CD4-positive, alpha-beta memory T cell (primary cell): ENCODE measurements around the gene GNG11. TPM values are rescaled to one million over a fixed set of nuclear protein-coding genes. Genes with fewer than 3 reads are reported as not detected.
"Not testable (repeated sequence)": the region's sequence is repeated elsewhere in the genome, so short reads cannot be mapped to it uniquely, and the experiment has no call there.

Experiments
- CTCF ChIA-PET: fragments of 350-600 bp; sonication (Branson Sonifier 250); formaldehyde crosslinking; loops from one replicate; lab custom pipeline; 2021; ENCODE audit warnings: inconsistent platforms; ENCODE audit not compliant: partially characterized antibody; lab: Charles Lee
- POLR2A ChIA-PET: fragments of 350-600 bp; sonication (Branson Sonifier 250); formaldehyde crosslinking; loops from one replicate; lab custom pipeline; 2021; ENCODE audit not compliant: partially characterized antibody; lab: Charles Lee
- DNase-seq, 5 donors: peaks; one replicate each; pipeline versions ENCODE4 v3.0.0 to v3.0.0-alpha.2; 2020 to 2022; ENCODE audit warnings: mixed read lengths in 1 of 5
- H3K27ac ChIP-seq: one replicate; pipeline ENCODE4 v1.7.0; 2013; ENCODE audit warnings: low read depth, low read length
- H3K27me3 ChIP-seq: 2 replicates; pipeline ENCODE4 v1.7.0; 2013; ENCODE audit warnings: mild to moderate bottlenecking, low read length, moderate library complexity; ENCODE audit not compliant: insufficient read depth
- H3K36me3 ChIP-seq: 2 replicates; pipeline ENCODE4 v1.7.0; 2013; ENCODE audit warnings: mild to moderate bottlenecking, low read length, moderate library complexity; ENCODE audit not compliant: insufficient read depth
- H3K4me1 ChIP-seq: 2 replicates; pipeline ENCODE4 v1.7.0; 2013; ENCODE audit warnings: mild to moderate bottlenecking, low read length, moderate library complexity; ENCODE audit not compliant: insufficient read depth
- H3K4me3 ChIP-seq, 2 donors: one replicate each; pipeline ENCODE4 v1.7.0; 2013; ENCODE audit warnings: low read length in 2 of 2, mild to moderate bottlenecking in 1 of 2
- H3K9me3 ChIP-seq, 2 donors: one replicate each; pipeline ENCODE4 v1.7.0; 2013; ENCODE audit warnings: low read length in 2 of 2, control low read depth in 1 of 2; ENCODE audit not compliant: control insufficient read depth in 1 of 2
- H3K27ac Mint-ChIP-seq, 7 donors: one replicate each; pipeline ENCODE4 v1.8.0; 2020 to 2021; ENCODE audit warnings: mixed read lengths in 7 of 7, mild to moderate bottlenecking in 6 of 7, inconsistent platforms in 3 of 7, moderate library complexity in 3 of 7
- H3K27me3 Mint-ChIP-seq, 2 donors: one replicate each; pipeline ENCODE4 v1.8.0; 2020 to 2021; ENCODE audit warnings: mixed read lengths in 2 of 2
- H3K36me3 Mint-ChIP-seq, 2 donors: one replicate each; pipeline ENCODE4 v1.8.0; 2020 to 2021; ENCODE audit warnings: mixed read lengths in 2 of 2, inconsistent platforms in 1 of 2, mild to moderate bottlenecking in 1 of 2
- H3K4me1 Mint-ChIP-seq, 4 donors: one replicate each; pipeline ENCODE4 v1.8.0; 2020 to 2021; ENCODE audit warnings: mixed read lengths in 4 of 4, mild to moderate bottlenecking in 1 of 4
- H3K4me3 Mint-ChIP-seq, 8 donors: one replicate each; pipeline ENCODE4 v1.8.0; 2020 to 2021; ENCODE audit warnings: mixed read lengths in 8 of 8, mild to moderate bottlenecking in 7 of 8, moderate library complexity in 6 of 8, inconsistent platforms in 3 of 8
- H3K9me3 Mint-ChIP-seq, 8 donors: one replicate each; pipeline ENCODE4 v1.8.0; 2020 to 2021; ENCODE audit warnings: mixed read lengths in 8 of 8, mild to moderate bottlenecking in 5 of 8, inconsistent platforms in 3 of 8, moderate library complexity in 1 of 8
- intact Hi-C: fragments of 100-400 bp; cut with micrococcal nuclease; formaldehyde crosslinking; loops from one replicate; pipeline ENCODE4 v1.15.1; 2023
- polyA plus RNA-seq, 2 donors: library from polyadenylated mRNA; unstranded; fragments of 300-500 nt; fragmentation: Illumina TruSeq; gene quantifications; one replicate each; pipeline ENCODE4 v1.2.3, GENCODE V29; 2021
- total RNA-seq, 2 experiments: library from RNA; stranded (reverse); gene quantifications; one replicate each; pipeline ENCODE4 v1.2.3, GENCODE V29; 2021

The GNG11 gene
- total and polyA plus RNA-seq, 4 experiments from 2014 or later = not detected

DNA sequence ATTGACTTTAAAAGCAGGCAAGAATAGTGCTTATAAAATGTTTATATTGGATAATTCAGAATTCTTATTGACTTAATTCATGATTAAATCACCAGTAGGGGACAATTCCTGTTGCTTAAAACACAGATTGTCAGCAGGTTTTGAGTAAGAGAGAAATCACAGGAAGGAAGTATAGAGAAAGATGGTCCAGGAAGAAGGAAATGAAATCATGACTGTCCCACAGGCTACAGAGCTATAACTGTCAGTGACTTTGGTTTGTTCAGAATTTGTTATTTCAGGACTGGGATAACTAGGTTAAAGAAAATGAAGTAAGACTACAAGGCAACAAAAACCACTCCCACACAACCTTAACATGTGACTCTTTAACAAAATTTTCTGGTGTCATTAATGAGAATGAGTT, 8.3 kb upstream of the GNG11 start:
- Mint-ChIP-seq H3K9me3 (no peaks in the 10 kb centered on the region), H3K27me3 (peaks cover 1 to 2% of the 10 kb centered on the region in 2 donors), H3K4me3 (no peak overlapping the region), H3K36me3 (no peaks in the 10 kb centered on the region), H3K4me1 (no peaks in the 10 kb centered on the region), H3K27ac (no peak overlapping the region)
- no peak overlapping the region for H3K27ac ChIP-seq
- H3K36me3 ChIP-seq = no peaks in the 10 kb centered on the region
- no peaks in the 10 kb centered on the region for H3K4me1 ChIP-seq
- POLR2A ChIA-PET = no interaction called here
- H3K4me3 ChIP-seq = no peak overlapping the region
- CTCF ChIA-PET = no interaction called here
- H3K9me3 ChIP-seq = no peaks in the 10 kb centered on the region
- H3K27me3 ChIP-seq = peaks cover 4% of the 10 kb centered on the region
- no peak for DNase-seq
- intact Hi-C loops = no loop called here

DNA sequence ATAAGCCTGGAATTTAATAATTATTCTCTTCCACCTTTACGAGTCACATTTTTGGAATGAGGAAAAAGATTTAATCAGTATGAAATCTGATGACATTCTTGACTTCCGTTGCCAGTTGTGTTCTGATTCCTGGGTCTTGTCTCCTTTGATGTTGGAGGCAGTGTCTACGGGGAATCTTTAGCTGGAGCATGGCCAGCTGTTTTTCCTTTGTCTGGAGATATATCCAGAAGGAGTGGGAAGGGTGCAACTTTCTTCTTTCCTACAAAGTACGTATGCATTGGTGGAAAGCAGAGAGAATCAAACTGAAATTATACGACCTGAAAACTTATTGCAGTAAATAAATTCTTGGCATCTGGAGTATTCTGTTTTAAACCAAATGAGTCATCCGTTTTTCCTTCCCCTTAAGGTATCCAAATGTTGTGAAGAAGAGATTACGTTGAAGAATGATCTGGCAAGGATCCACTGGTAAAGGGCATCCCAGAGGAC, 6.9 kb upstream of the GNG11 start:
- intact Hi-C loops = no loop called here
- CTCF ChIA-PET = no interaction called here
- no peaks in the 10 kb centered on the region for H3K4me1 ChIP-seq
- no peak overlapping the region for H3K4me3 Mint-ChIP-seq
- H3K4me1 Mint-ChIP-seq = no peaks in the 10 kb centered on the region
- DNase-seq = no peak
- H3K27ac ChIP-seq = no peak overlapping the region
- H3K36me3 Mint-ChIP-seq = no peaks in the 10 kb centered on the region
- H3K27me3 ChIP-seq = peaks cover 4% of the 10 kb centered on the region
- H3K4me3 ChIP-seq = no peak overlapping the region
- no peaks in the 10 kb centered on the region for H3K36me3 ChIP-seq
- POLR2A ChIA-PET = no interaction called here
- no peaks in the 10 kb centered on the region for H3K9me3 Mint-ChIP-seq
- H3K27me3 Mint-ChIP-seq = peaks cover 1 to 2% of the 10 kb centered on the region in 2 donors
- H3K27ac Mint-ChIP-seq = no peak overlapping the region
- H3K9me3 ChIP-seq = no peaks in the 10 kb centered on the region

DNA sequence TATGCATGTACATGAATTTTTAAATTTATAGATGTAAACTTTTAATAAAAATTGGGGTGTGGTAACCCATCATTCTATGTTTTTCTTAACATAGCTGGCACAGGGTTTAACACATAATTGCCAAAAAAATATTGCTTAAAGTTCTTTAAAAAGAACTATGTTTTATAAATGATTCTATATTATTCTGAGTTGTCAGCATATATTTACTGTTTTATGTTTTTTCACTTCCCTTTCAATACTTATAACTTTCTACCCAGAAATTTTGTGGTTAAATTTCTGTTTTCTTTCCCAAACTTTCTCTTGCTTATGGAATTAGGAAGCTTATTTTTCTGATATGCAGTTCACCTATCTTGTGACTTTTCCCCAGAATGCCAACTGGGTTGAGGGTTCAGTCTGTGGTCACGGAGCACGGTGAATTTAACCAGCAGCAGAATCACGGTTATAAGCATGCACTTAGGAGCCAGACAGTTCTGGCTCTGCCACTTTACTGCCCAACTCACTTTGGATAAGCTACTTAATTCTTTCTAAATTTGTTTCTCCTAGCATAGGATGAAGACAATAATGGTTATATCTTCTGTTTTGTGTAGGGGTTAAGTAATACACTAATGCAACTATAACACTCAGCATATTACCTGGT, 6.2 kb upstream of the GNG11 start:
- H3K27ac ChIP-seq, DNase-seq, H3K27ac Mint-ChIP-seq, H3K4me3 Mint-ChIP-seq, H3K36me3 Mint-ChIP-seq, H3K4me3 ChIP-seq, H3K4me1 ChIP-seq, H3K9me3 ChIP-seq, H3K4me1 Mint-ChIP-seq, H3K27me3 Mint-ChIP-seq, intact Hi-C loops, H3K36me3 ChIP-seq, H3K27me3 ChIP-seq, CTCF ChIA-PET, H3K9me3 Mint-ChIP-seq, POLR2A ChIA-PET: not testable (repeated sequence)

DNA sequence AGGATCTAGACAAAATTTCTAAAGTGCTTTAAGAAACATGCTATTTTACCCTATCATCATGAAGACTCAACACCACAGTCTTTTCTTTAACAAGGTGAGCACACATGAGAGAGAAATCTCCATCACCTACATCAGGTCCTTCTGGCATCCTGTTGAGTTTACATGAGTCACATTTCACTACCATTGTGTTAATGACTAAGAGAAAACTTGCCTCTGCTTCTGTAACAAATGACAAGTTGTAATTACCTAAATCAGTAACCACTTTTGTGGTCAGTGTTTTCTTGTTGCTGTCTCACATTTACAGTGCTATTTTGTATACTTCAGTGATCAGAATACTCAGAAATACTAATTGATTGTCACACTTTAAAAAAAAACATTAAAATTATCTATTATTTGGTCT, 5.6 kb upstream of the GNG11 start:
- H3K9me3 ChIP-seq, H3K4me3 Mint-ChIP-seq, H3K27me3 ChIP-seq, H3K36me3 ChIP-seq, H3K27me3 Mint-ChIP-seq, H3K4me3 ChIP-seq, H3K27ac Mint-ChIP-seq, POLR2A ChIA-PET, CTCF ChIA-PET, H3K4me1 ChIP-seq, H3K4me1 Mint-ChIP-seq, H3K9me3 Mint-ChIP-seq, H3K36me3 Mint-ChIP-seq, DNase-seq, intact Hi-C loops, H3K27ac ChIP-seq: not testable (repeated sequence)

DNA sequence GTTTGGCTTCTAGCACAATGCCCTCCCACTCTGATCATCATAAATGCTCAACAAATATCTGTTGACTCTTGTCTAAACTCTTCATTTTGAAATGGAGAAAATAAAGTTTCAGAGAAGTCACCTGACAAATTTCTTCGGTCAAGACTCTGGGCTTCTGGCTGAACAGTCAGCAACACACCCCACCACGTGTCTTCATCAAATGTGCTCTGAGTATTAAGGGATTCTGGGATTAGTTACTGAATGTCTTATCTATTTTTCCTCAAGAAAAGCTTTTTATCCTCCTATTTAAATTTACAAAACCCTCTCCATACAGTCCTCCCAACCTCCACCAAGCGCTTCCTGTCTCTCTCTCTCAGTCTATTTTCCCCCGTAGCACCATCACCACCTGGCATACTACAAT, 5.2 kb upstream of the GNG11 start:
- H3K4me3 Mint-ChIP-seq, H3K36me3 Mint-ChIP-seq, DNase-seq, H3K9me3 ChIP-seq, H3K36me3 ChIP-seq, H3K27me3 ChIP-seq, H3K27ac ChIP-seq, POLR2A ChIA-PET, intact Hi-C loops, H3K4me1 Mint-ChIP-seq, H3K4me1 ChIP-seq, H3K9me3 Mint-ChIP-seq, CTCF ChIA-PET, H3K4me3 ChIP-seq, H3K27ac Mint-ChIP-seq: not testable (repeated sequence)
- H3K27me3 Mint-ChIP-seq = peaks cover 9 to 11% of the 10 kb centered on the region in 2 donors

DNA sequence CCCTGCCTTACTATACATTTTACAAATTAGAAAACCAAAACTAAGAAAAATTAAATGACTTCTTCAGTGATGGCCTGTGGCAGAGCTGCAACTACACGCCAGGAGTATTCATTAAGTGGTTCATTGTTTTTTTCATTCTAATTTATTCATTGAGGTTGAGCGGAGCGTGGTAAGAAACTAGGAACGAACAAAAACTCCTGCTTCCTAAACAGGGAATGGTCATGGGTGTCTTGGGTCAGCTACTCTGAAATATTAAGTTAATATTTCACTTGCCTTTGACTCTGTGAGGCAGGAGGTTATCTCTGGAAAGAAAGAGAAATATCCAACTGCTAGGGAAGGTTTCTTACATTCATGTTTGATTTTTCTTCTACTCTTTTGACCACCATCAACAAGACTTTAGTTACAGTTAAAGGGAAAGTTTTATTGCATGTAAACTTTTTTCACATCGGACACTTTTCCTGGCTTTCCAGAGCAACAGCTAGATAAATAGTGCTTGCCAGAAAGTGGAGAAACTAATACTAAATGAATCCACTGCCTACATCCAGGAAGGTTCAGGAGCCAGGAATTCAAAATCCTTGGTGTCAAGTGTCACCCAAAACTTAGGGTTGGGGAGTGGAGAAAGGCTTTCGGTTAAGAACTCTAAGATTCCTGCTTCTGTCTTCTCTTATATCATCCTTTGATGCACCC, 896 bp upstream of the GNG11 start:
- H3K27ac ChIP-seq = no peak overlapping the region
- peak overlapping the region in 1 of 8 donors; percentile 59 for H3K4me3 Mint-ChIP-seq
- H3K27me3 ChIP-seq = peaks cover 6% of the 10 kb centered on the region
- H3K9me3 ChIP-seq = no peaks in the 10 kb centered on the region
- H3K36me3 ChIP-seq = no peaks in the 10 kb centered on the region
- peaks cover 8% of the 10 kb centered on the region for H3K4me1 ChIP-seq
- peaks cover 0 to 1% (median under 1%) of the 10 kb centered on the region in 4 donors for H3K4me1 Mint-ChIP-seq
- DNase-seq = no peak
- H3K27me3 Mint-ChIP-seq = peaks cover 7 to 23% of the 10 kb centered on the region in 2 donors
- H3K4me3 ChIP-seq = no peak overlapping the region
- intact Hi-C loops = no loop called here
- H3K9me3 Mint-ChIP-seq = no peaks in the 10 kb centered on the region
- no peak overlapping the region for H3K27ac Mint-ChIP-seq
- H3K36me3 Mint-ChIP-seq = no peaks in the 10 kb centered on the region
- ChIA-PET CTCF (no interaction called here), POLR2A (no interaction called here)

DNA sequence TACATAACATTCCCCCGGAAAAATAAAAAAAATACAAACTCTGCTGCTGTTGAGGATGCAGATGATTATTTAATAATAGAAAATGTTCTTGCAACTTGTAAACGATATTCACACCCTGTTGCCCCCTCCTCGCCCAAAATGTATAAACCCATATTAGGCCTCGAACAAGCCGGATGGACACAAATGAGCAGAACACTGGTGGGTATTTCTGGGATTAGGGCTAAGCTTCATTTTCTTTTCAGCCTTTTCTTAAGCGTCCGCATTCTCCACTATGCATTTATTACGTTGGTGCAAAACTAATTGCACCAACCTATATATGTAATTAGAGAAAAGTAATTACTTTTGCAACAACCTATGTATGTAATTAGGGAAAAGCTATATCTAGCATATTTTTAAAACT, 349 bp upstream of the GNG11 start:
- H3K36me3 ChIP-seq = no peaks in the 10 kb centered on the region
- Mint-ChIP-seq H3K27me3 (peaks cover 7 to 23% of the 10 kb centered on the region in 2 donors), H3K36me3 (no peaks in the 10 kb centered on the region), H3K27ac (no peak overlapping the region), H3K4me1 (peaks cover 0 to 1% (median under 1%) of the 10 kb centered on the region in 4 donors), H3K4me3 (peak overlapping the region in 4 of 8 donors; percentile 40 to 71 (median 64)), H3K9me3 (no peaks in the 10 kb centered on the region)
- CTCF ChIA-PET = no interaction called here
- H3K4me1 ChIP-seq = peaks cover 8% of the 10 kb centered on the region
- no peak for DNase-seq
- peaks cover 6% of the 10 kb centered on the region for H3K27me3 ChIP-seq
- no peak overlapping the region for H3K27ac ChIP-seq
- POLR2A ChIA-PET = no interaction called here
- H3K9me3 ChIP-seq = no peaks in the 10 kb centered on the region
- no peak overlapping the region for H3K4me3 ChIP-seq
- intact Hi-C loops = no loop called here
